ENCODE results near the gene MACROD1. TPM values are rescaled to one million over a fixed set of nuclear protein-coding genes. Genes with fewer than 3 reads are reported as not detected.

Gene MACROD1
- total and polyA plus RNA-seq, 10 of the 15 experiments (the other 5 are each of a cell fraction or from before 2014, with no cell fraction given), result 1.2 to 22.7 (median 11.3) TPM; not detected in 1

GRCh38 chr11:64055077-64055476 lies 110.8 kb downstream of the MACROD1 start (continued):
- TF ChIP-seq PRDM15 (CRISPR knock-in tag; IDR thresholded peaks at IDR 0.05), result no peak

GRCh38 chr11:64053699-64054098 lies 112.2 kb downstream of the MACROD1 start:
- ChIA-PET RAD21 (ENCODE audit: unreplicated experiment) (no interaction called here), POLR2A (no interaction called here), CTCF (no interaction called here), SMC1A (ENCODE audit: uncharacterized antibody, unreplicated experiment) (no interaction called here)
- ATAC-seq (no peak), FAIRE-seq (no peak), DNase-seq (ENCODE audit: low read depth, low spot score) (no peak)
- no peaks in the 10 kb centered on the region for H3K4me1 ChIP-seq (ENCODE audit: control insufficient read depth, insufficient read depth, low read length)
- no peak overlapping the region for H2AFZ ChIP-seq (ENCODE audit: control insufficient read depth, low read depth, low read length)
- no peaks in the 10 kb centered on the region for H4K20me1 ChIP-seq (ENCODE audit: control insufficient read depth, insufficient read depth)
- H3K4me3 ChIP-seq, result no peak overlapping the region
- in situ Hi-C loops (cut with MboI) (no loop called here), intact Hi-C loops (cut with micrococcal nuclease; ENCODE audit: unreplicated experiment) (no loop called here)
- no peak overlapping the region for H3K9ac ChIP-seq (ENCODE audit: control insufficient read depth, insufficient read depth, low read length)
- no peaks in the 10 kb centered on the region for H3K27me3 ChIP-seq (replicated peaks in 1 of 2; ENCODE audit: control insufficient read depth in 2 of 2, insufficient read depth in 2 of 2, low read length in 1 of 2)
- H3K9me3 ChIP-seq (replicated peaks; ENCODE audit: control insufficient read depth, insufficient read depth, low read length), result no peaks in the 10 kb centered on the region
- no TSS peak for BruUV-seq (replicated peaks)
- no peaks in the 10 kb centered on the region for H3K79me2 ChIP-seq (ENCODE audit: control insufficient read depth, insufficient read depth, low read length)
- WGBS (ENCODE audit: insufficient coverage, insufficient replicate concordance, low lambda C conversion rate, missing lambda C conversion rate), result 38% methylated on average over 15 of the region's 15 CpGs
- H3K4me2 ChIP-seq (ENCODE audit: control insufficient read depth, insufficient read depth), result no peak overlapping the region
- H3K27ac ChIP-seq (ENCODE audit: control insufficient read depth, insufficient read depth), result no peak overlapping the region
- no peaks in the 10 kb centered on the region for H3K36me3 ChIP-seq (ENCODE audit: control insufficient read depth in 2 of 2, insufficient read depth in 2 of 2, low read length in 1 of 2)
- TF ChIP-seq CBX5 (IDR thresholded peaks at IDR 0.05; ENCODE audit: low read depth), result no peak
- TF ChIP-seq ZBTB4 (CRISPR knock-in tag; IDR thresholded peaks at IDR 0.05), result no peak
- no peak for TF ChIP-seq ZSCAN29 (IDR thresholded peaks at IDR 0.05)
- no peak for TF ChIP-seq KLF5 (IDR thresholded peaks at IDR 0.05; ENCODE audit: partially characterized antibody)
- no peak for TF ChIP-seq SIX5 (IDR thresholded peaks at IDR 0.05; ENCODE audit: low read depth, low read length, severe bottlenecking)
- no peak for TF ChIP-seq KDM1A (IDR thresholded peaks at IDR 0.05; ENCODE audit: borderline replicate concordance)
- no peak for TF ChIP-seq CUX1 (IDR thresholded peaks at IDR 0.05; ENCODE audit: insufficient replicate concordance, low read depth, low read length)
- no peak for TF ChIP-seq NR2F1 (conservative IDR thresholded peaks at IDR 0.05)

Data from GM12878 (cell line).